ENCODE data around the gene PPP1R13B.
"Not testable (repeated sequence)": the region's sequence is repeated elsewhere in the genome, so short reads cannot be mapped to it uniquely, and the experiment has no call there.

Gene PPP1R13B, protein sequence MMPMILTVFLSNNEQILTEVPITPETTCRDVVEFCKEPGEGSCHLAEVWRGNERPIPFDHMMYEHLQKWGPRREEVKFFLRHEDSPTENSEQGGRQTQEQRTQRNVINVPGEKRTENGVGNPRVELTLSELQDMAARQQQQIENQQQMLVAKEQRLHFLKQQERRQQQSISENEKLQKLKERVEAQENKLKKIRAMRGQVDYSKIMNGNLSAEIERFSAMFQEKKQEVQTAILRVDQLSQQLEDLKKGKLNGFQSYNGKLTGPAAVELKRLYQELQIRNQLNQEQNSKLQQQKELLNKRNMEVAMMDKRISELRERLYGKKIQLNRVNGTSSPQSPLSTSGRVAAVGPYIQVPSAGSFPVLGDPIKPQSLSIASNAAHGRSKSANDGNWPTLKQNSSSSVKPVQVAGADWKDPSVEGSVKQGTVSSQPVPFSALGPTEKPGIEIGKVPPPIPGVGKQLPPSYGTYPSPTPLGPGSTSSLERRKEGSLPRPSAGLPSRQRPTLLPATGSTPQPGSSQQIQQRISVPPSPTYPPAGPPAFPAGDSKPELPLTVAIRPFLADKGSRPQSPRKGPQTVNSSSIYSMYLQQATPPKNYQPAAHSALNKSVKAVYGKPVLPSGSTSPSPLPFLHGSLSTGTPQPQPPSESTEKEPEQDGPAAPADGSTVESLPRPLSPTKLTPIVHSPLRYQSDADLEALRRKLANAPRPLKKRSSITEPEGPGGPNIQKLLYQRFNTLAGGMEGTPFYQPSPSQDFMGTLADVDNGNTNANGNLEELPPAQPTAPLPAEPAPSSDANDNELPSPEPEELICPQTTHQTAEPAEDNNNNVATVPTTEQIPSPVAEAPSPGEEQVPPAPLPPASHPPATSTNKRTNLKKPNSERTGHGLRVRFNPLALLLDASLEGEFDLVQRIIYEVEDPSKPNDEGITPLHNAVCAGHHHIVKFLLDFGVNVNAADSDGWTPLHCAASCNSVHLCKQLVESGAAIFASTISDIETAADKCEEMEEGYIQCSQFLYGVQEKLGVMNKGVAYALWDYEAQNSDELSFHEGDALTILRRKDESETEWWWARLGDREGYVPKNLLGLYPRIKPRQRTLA

GRCh38 chr14:103847451-103848174, at the start of gene PPP1R13B:
TSS of gene PPP1R13B (minus strand) at chr14:103847575. CDS start at chr14:103847307, 268 bp downstream.
- DNase-seq (ENCODE audit: low read depth): peak; percentile 84

- no peak for DNase-seq (ENCODE audit: low read depth)
Measured at GRCh38 chr14:103896578-103896977, 49.2 kb upstream of the PPP1R13B start.

- no peak for DNase-seq (ENCODE audit: low read depth)
Measured at GRCh38 chr14:103894723-103895059, 47.3 kb upstream of the PPP1R13B start.

DNA sequence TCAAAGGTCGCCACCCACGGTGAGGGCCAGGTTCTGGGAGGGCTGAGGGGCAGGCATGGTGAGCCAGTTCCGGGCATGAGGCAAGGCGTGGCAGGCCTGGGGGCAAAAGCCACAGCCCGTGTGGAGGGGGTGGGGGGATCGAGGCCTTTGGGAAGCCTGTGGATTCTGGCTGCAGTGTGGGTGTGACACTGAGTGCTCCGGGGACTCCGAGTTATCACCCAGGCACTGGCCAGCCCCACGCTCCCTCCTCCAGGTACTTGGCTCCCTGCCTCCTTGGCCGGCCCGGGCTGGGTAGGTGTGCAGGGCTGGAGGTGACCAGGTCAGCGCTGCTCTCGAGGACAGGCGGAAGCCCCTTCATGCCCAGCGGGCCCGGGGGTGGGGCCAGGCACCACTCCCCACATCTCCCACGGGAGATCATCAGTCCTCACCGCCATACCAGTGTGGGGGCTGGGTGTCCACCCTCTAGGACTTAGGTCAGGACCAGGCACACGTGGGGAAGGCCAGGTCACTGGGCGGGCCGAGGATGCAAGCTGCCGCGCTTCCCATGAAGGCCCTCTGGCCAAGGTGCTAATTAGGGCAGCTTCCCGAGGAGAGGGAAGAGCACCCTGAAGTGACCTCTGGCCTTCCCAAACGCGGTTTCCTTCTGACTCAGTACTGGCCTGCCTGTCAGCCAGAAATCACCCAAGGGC, 46.8 kb upstream of the PPP1R13B start:
- DNase-seq (ENCODE audit: low read depth): no peak

DNA sequence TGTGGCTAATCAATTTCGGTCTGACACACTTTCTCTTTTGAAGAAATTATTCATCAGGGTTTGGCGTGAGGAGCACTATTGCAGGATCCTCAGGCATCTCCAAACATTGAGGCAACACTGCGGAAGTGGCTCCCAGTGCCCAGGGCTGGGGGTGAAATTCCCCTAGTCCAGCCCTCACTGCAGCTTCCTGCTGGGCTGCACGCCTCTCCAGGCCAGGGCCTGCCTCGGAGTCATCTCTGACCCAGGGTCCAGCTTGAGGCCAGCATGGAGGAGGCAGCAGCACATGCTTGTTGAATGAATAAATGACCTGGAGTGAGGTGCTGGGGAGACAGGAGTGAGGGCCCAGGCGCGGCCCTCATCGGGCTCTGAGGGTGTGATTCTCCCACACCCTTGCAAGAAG, 44.9 kb upstream of the PPP1R13B start:
- no peak for DNase-seq (ENCODE audit: low read depth)

GRCh38 chr14:103891667-103892215, 44.4 kb upstream of the PPP1R13B start:
- no peak for DNase-seq (ENCODE audit: low read depth)

DNA sequence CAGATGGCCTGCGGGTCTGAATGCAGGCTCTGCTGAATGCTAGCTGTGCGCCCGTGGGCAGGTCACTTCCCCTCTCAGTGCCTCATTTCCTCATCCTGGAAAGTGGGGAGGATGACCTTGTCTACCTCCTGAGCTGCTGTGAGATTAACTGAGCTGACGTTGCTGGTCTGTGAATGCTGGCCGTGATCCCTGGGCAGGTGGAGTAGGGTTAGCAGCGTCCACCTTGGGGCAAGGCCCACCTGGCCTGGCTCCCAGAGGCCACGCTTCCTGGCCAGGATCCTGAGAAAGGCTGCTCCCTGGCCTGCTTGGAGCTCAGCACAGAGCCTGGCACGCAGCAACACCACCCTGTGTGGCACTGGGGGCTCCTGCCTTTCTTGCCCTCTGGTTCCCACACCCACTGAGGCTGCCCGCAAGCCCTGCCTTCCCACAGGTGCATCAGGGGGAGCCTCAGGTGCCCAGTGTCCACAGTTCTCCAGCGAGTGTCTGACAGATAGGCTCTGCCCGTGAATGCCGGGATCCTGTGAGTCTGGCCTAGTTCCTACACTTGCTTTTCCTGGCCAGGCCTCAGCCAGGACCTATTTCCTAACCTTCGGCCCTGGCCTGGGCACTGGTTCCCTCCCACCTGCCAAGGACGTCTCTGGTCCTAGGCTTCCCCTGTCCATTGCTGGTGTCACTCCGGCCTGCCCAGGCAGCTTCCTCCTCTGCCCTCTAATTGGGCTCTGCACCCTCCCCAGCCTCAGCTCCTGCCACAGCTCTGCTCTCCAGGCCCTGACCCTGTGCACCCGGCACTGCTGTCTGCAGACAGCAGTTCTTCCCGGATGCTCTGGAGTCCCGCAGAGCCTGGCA, 43.7 kb upstream of the PPP1R13B start:
- no peak for DNase-seq (ENCODE audit: low read depth)

GRCh38 chr14:103890052-103890371, 42.6 kb upstream of the PPP1R13B start:
- DNase-seq (ENCODE audit: low read depth): no peak

DNA sequence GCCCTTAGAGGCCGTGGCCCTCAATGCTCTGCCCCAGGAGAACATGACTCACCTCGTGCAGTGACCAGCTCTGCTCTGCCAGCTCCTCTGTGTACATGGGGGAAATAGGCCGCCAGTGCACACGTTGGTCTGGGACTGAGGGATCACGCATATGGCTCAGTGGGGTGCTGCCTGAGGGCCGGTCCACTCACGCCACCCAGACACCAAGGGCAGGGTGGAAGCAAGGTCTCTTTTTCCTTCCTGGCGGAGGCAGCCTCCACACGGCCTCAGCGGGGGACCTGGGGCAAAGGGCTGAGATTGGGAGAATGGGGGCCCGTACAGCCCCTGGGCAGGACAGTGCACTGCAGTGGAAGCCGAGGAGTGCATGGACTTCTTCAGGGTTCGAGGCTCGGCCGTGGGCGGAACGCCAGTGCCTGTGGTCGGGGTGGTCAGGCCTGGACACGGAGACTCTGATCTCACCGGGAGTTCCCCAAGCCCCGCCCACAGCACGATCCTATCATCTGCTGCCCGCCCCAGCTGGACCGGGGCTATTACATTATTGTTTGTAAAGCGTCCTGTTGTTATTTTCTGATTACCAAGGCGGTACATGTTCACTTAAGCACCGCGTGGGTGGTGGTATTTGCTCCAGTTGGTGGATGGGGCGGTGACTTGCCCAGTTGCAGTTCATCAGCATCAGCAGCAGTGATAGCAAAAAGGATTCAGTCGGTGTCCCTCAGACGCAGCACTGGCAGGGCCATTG, 42.1 kb upstream of the PPP1R13B start:
- DNase-seq (ENCODE audit: low read depth): no peak

- not testable (repeated sequence) for DNase-seq (ENCODE audit: low read depth)
Measured at GRCh38 chr14:103889002-103889312, 41.6 kb upstream of the PPP1R13B start.

- DNase-seq (ENCODE audit: low read depth): no peak
Measured at GRCh38 chr14:103887557-103888115, 40.3 kb upstream of the PPP1R13B start.

DNA sequence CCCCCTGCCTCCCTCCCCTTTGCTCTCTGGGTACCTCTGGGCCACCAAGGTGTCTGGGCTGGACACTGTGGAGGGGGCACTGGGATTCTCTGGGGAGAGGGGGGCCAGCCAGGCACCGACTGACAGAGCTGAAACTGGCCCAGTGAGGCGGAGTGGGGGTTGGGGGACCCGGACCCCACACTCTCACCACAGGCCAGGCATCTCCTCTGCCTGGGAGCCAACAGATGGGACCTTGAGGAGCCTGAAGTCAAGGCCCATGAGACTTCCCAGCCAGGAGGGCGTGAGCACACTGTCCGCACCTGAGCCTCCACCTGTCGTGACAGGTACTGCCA, 39.8 kb upstream of the PPP1R13B start:
- DNase-seq (ENCODE audit: low read depth): no peak

DNA sequence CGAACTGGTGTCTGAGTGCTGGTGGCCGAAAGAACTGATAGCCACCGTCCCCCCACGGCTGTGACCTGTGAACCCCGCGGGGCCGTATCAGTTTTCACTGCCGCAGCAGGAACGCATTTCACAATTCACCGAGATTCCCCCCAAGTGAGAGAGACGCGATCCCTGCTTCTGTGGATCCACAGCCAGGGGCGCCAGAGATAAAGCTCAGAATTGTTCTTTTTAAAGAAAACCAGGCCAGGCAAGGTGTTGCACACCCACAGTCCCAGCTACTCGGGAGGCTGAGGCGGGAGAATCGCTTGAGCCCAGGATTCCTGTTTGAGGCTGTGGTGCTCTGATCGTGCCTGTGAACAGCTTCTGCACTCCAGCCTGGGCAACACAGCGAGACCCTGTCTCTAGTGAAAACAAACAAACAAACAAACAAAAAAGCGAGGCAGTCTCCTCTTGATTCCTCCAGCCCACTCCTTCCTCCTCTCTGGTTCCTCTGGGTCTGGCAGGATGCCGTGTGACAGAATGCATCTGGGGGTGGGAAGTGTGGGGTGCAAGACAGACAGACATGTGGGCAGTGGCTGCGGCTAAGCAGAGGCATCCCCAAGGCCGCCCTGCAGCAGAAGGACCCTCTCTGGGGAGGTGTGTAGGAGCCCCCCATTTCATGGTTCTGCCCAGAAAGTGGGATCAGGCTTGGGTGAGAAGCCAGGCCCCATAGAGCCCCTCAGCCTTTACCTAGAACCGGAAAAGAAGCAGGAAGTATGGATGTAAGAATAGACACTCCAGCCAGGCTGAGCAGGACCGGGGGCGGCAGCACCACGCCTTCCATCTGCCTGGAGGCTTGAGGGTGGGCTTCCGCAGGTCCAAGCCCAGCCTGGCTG, 39.2 kb upstream of the PPP1R13B start:
- DNase-seq (ENCODE audit: low read depth): peak; percentile 54

- DNase-seq (ENCODE audit: low read depth): no peak
Measured at GRCh38 chr14:103885509-103885932, 38.1 kb upstream of the PPP1R13B start.

- no peak for DNase-seq (ENCODE audit: low read depth)
Measured at GRCh38 chr14:103884854-103885253, 37.5 kb upstream of the PPP1R13B start.

DNA sequence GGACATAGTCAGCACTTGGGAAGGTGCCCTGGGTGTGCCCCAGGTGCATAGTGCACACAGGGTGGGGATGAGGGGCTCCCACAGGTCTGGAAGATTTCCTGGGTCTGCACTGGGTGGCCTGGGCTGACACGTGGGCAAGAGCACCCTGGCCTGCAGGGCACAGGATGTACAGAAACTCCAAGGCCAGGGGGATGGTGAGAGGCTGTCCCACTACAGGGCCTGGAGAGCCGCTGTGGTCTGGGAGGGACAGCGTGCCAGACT, 35.8 kb upstream of the PPP1R13B start:
- DNase-seq (ENCODE audit: low read depth): no peak

DNA sequence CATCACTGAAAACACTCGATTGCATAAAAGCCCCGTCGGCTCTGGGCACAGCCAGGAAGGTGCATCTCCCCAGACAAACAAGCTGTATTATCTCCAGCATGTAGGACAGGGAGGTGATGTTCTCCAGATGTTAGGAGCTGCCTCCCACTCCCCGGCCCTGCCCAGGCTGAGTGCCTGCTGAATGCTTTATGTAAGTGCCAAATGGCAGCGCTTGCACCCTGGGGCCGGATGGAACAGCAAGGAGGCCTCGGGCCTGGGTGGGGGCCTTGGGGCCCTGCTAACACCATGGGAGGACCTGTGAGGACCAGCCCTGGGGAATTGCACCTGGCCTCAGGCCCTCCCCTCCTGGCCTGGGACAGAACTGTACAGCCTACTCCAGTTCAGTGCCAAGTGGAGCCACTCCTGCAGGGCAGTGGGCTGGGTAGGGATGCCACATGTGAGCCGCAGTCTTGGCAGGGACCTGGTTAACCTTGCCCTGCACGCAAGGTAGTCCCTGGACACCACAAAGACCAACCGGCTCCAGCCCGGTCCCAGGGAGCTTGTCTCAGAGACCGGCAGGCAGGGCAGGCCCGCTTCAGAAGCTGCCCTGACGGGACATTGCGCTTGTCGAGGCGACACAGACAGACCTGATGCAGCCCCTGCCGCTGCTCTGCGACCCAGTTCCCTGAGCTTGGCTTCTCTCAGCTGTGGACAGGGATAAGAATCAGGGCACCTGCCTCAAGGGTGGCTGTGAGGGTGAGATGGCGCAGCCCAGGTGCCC, 35.3 kb upstream of the PPP1R13B start:
- no peak for DNase-seq (ENCODE audit: low read depth)
